ENCODE data around the gene UBC. TPM values are rescaled to one million over a fixed set of nuclear protein-coding genes. Genes with fewer than 3 reads are reported as not detected.

Gene UBC
- total and polyA plus RNA-seq, 9 of the 15 experiments (the other 6 are each of a cell fraction or from before 2014, with no cell fraction given), result 533 to 1,153 (median 813) TPM

DNA sequence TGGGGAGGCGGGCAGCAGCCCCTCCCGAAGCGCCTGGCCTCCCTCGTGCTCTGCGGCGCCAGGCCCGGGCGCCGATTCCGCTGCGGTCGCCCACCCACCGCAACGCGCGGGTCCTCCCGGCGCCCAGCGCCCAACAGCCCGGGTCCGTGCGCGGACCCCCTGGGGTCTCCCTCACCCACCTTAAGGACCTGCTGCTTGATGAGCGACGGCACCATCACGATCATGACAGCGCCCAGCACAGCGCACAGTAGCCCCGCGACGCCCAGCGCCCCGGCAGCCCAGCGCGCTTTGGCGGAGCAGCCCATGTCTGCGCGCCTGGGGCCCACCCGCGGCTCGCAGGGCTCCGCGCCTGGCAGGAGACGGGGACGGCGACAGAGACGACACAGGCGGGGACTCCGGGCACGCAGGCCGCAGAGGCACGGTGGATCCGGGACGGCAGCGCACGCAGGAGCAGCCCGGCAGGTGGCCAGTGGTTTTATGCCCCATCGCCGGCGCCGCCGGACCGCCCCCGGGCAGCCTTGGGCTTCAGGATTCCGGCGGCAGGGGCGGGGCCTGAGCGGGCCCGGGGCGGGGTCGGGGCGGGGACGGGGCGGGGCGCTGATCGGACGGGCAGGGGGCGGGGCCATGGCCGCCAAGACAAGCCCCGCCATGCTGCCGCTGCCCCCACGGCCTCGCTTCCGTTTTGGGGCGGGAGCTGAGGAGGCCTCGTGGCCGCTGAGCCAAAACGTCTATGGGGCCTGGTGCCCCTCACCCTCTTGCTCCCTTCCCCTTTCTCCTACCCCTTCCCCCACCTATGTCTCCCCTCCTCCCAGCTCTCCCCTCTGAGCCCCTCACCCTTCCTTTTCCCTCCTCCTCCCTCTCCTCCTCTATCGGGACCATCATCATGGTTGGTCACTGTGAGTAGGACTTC lies 50.8 kb downstream of the UBC start, which contains the start of gene SCARB1 (continued):
- TF ChIP-seq, protein P1, sequence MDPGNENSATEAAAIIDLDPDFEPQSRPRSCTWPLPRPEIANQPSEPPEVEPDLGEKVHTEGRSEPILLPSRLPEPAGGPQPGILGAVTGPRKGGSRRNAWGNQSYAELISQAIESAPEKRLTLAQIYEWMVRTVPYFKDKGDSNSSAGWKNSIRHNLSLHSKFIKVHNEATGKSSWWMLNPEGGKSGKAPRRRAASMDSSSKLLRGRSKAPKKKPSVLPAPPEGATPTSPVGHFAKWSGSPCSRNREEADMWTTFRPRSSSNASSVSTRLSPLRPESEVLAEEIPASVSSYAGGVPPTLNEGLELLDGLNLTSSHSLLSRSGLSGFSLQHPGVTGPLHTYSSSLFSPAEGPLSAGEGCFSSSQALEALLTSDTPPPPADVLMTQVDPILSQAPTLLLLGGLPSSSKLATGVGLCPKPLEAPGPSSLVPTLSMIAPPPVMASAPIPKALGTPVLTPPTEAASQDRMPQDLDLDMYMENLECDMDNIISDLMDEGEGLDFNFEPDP (CRISPR knock-in tag; IDR thresholded peaks at IDR 0.05), result peak; percentile 54; the same call in 1 of the 2 replicates
- no peak for TF ChIP-seq CHD4 (IDR thresholded peaks at IDR 0.05; ENCODE audit: insufficient read depth, insufficient replicate concordance, low read depth, low read length, poor library complexity, severe bottlenecking)
- TF ChIP-seq HDGF (IDR thresholded peaks at IDR 0.05), result peak; percentile 93; the same call in 1 of the 2 replicates
- no peak; a peak in 1 of 4 replicates for TF ChIP-seq SIN3A (IDR thresholded peaks at IDR 0.05; ENCODE audit: borderline replicate concordance in 2 of 2, control insufficient read depth in 1 of 2, low read depth in 2 of 2, low read length in 2 of 2)
- no peak for TF ChIP-seq MEF2D (tag; conservative IDR thresholded peaks at IDR 0.05; ENCODE audit: low read depth)
- no peak for TF ChIP-seq ZNF143 (CRISPR knock-in tag; IDR thresholded peaks at IDR 0.05)
- no peak for TF ChIP-seq ERF (CRISPR knock-in tag; IDR thresholded peaks at IDR 0.05)
- TF ChIP-seq, protein P2, sequence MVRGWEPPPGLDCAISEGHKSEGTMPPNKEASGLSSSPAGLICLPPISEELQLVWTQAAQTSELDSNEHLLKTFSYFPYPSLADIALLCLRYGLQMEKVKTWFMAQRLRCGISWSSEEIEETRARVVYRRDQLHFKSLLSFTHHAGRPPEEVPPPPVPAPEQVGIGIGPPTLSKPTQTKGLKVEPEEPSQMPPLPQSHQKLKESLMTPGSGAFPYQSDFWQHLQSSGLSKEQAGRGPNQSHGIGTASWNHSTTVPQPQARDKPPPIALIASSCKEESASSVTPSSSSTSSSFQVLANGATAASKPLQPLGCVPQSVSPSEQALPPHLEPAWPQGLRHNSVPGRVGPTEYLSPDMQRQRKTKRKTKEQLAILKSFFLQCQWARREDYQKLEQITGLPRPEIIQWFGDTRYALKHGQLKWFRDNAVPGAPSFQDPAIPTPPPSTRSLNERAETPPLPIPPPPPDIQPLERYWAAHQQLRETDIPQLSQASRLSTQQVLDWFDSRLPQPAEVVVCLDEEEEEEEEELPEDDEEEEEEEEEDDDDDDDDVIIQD (CRISPR knock-in tag; IDR thresholded peaks at IDR 0.05), result no peak
- TF ChIP-seq CBX2 (IDR thresholded peaks at IDR 0.05; ENCODE audit: insufficient read depth, low read length, poor library complexity, severe bottlenecking), result no peak
- TF ChIP-seq MAFF (IDR thresholded peaks at IDR 0.05; ENCODE audit: low read length), result no peak
- no peak for TF ChIP-seq ZNF584 (CRISPR knock-in tag; IDR thresholded peaks at IDR 0.05; ENCODE audit: low read depth)
- no peak for TF ChIP-seq NFIX (CRISPR knock-in tag; IDR thresholded peaks at IDR 0.05; ENCODE audit: low read depth)
- TF ChIP-seq KAT7 (CRISPR knock-in tag; IDR thresholded peaks at IDR 0.05; ENCODE audit: borderline replicate concordance), result no peak
- no peak for TF ChIP-seq ZNF3 (CRISPR knock-in tag; IDR thresholded peaks at IDR 0.05)
- peak; percentile 54 for TF ChIP-seq PHF20 (IDR thresholded peaks at IDR 0.05; ENCODE audit: partially characterized antibody)
- TF ChIP-seq ZNF589 (CRISPR knock-in tag; IDR thresholded peaks at IDR 0.05; ENCODE audit: low read depth), result no peak

Data from K562 (cell line).